ENCODE results near the gene SULT1C3.

DNA sequence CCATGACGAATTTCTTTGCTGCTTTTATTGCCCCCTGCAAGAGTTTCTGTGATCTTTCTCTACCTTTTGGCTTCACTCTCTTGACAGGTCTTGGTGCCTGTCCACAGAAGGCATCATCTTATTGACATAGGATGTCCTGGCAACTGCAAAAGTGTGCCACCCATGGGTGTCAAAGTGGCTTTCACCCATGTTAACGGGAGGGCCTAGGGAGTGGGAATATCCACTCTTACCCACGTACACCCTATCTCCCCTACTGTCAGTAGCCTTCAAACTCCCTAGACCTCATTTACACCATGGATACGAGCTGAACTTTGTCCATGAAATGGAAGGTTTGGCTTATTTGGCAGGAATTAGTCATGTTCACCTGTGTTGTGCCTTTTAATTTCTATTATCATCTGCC, 16.2 kb upstream of the SULT1C3 start:
- TF ChIP-seq, protein P1, sequence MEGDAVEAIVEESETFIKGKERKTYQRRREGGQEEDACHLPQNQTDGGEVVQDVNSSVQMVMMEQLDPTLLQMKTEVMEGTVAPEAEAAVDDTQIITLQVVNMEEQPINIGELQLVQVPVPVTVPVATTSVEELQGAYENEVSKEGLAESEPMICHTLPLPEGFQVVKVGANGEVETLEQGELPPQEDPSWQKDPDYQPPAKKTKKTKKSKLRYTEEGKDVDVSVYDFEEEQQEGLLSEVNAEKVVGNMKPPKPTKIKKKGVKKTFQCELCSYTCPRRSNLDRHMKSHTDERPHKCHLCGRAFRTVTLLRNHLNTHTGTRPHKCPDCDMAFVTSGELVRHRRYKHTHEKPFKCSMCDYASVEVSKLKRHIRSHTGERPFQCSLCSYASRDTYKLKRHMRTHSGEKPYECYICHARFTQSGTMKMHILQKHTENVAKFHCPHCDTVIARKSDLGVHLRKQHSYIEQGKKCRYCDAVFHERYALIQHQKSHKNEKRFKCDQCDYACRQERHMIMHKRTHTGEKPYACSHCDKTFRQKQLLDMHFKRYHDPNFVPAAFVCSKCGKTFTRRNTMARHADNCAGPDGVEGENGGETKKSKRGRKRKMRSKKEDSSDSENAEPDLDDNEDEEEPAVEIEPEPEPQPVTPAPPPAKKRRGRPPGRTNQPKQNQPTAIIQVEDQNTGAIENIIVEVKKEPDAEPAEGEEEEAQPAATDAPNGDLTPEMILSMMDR (optimal IDR thresholded peaks at IDR 0.05 in 1 of 3, IDR thresholded peaks at IDR 0.05 in 1 of 3, conservative IDR thresholded peaks at IDR 0.05 in 1 of 3; ENCODE audit: extremely low read depth in 1 of 3, insufficient read depth in 2 of 3, low read length in 3 of 3), result no peak
- TF ChIP-seq EZH2 (IDR thresholded peaks at IDR 0.05; ENCODE audit: low read length), result no peak

Measured in keratinocyte (primary cell).